Measurements from ENCODE around the gene FHIT. TPM values are rescaled to one million over a fixed set of nuclear protein-coding genes. Genes with fewer than 3 reads are reported as not detected.

FHIT gene
- total RNA-seq, 2 donors from 2014 or later = 8.7 to 12.7 TPM

- ATAC-seq = no peak
- intact Hi-C loops (cut with DNase I) = no loop called here
- DNase-seq = no peak
Observed at GRCh38 chr3:61180206-61180605, 71.0 kb downstream of the FHIT start.

GRCh38 chr3:61178167-61178566 is 73.1 kb downstream of the FHIT start:
- no peak for DNase-seq
- ATAC-seq = no peak
- intact Hi-C loops (cut with DNase I) = no loop called here

GRCh38 chr3:61177450-61177849 is 73.8 kb downstream of the FHIT start:
- intact Hi-C loops (cut with DNase I) = no loop called here
- ATAC-seq = no peak
- no peak for DNase-seq

- ATAC-seq (peak in 1 of 2 donors; percentile 57), DNase-seq (no peak)
- intact Hi-C loops (cut with DNase I) = no loop called here
Observed at GRCh38 chr3:61173676-61174075, 77.6 kb downstream of the FHIT start.

GRCh38 chr3:61172684-61173083 is 78.6 kb downstream of the FHIT start:
- ATAC-seq (no peak), DNase-seq (no peak)
- intact Hi-C loops (cut with DNase I) = no loop called here

GRCh38 chr3:61172203-61172602 is 79.0 kb downstream of the FHIT start:
- no peak for DNase-seq
- intact Hi-C loops (cut with DNase I) = no loop called here
- ATAC-seq = no peak

- intact Hi-C loops (cut with DNase I) = no loop called here
- ATAC-seq = no peak
- DNase-seq = no peak
Observed at GRCh38 chr3:61169621-61170251, 81.5 kb downstream of the FHIT start.

GRCh38 chr3:61168286-61168685 is 83.0 kb downstream of the FHIT start:
- no peak for ATAC-seq
- intact Hi-C loops (cut with DNase I) = no loop called here
- DNase-seq = no peak

- DNase-seq (no peak), ATAC-seq (no peak)
- intact Hi-C loops (cut with DNase I) = no loop called here
Observed at GRCh38 chr3:61162965-61163364, 88.3 kb downstream of the FHIT start.

GRCh38 chr3:61158667-61159066 is 92.6 kb downstream of the FHIT start:
- intact Hi-C loops (cut with DNase I) = no loop called here
- no peak for DNase-seq
- no peak for ATAC-seq

GRCh38 chr3:61158216-61158615 is 93.0 kb downstream of the FHIT start:
- intact Hi-C loops (cut with DNase I) = no loop called here

GRCh38 chr3:61157414-61157813 is 93.8 kb downstream of the FHIT start:
- intact Hi-C loops (cut with DNase I) = no loop called here

More at GRCh38 chr3:61158216-61158615, 93.0 kb downstream of the FHIT start:
- DNase-seq (no peak), ATAC-seq (no peak)

GRCh38 chr3:61155701-61156292 is 95.5 kb downstream of the FHIT start:
- ATAC-seq = peak; percentile 59 to 82
- intact Hi-C loops (cut with DNase I) = no loop called here
- DNase-seq = no peak

More at GRCh38 chr3:61157414-61157813, 93.8 kb downstream of the FHIT start:
- ATAC-seq (no peak), DNase-seq (no peak)

- ATAC-seq = peak in 1 of 2 donors; percentile 39
- intact Hi-C loops (cut with DNase I) = no loop called here
- peak; percentile 24 for DNase-seq
Observed at GRCh38 chr3:61154457-61155198, 96.6 kb downstream of the FHIT start.

- intact Hi-C loops (cut with DNase I) = no loop called here
- ATAC-seq = no peak
- DNase-seq = no peak
Observed at GRCh38 chr3:61152071-61152470, 99.2 kb downstream of the FHIT start.

GRCh38 chr3:61149236-61149635 is 102.0 kb downstream of the FHIT start:
- ATAC-seq = no peak
- intact Hi-C loops (cut with DNase I) = no loop called here
- DNase-seq = no peak

- intact Hi-C loops (cut with DNase I) = no loop called here
- ATAC-seq = no peak
- no peak for DNase-seq
Observed at GRCh38 chr3:61146010-61146890, 105.0 kb downstream of the FHIT start.

GRCh38 chr3:61141697-61142096 is 109.6 kb downstream of the FHIT start:
- DNase-seq = no peak
- no peak for ATAC-seq
- intact Hi-C loops (cut with DNase I) = no loop called here

- DNase-seq = no peak
- intact Hi-C loops (cut with DNase I) = no loop called here
- no peak for ATAC-seq
Observed at GRCh38 chr3:61141227-61141626, 110.0 kb downstream of the FHIT start.

- intact Hi-C loops (cut with DNase I) = no loop called here
- no peak for DNase-seq
Observed at GRCh38 chr3:61139686-61140085, 111.6 kb downstream of the FHIT start.

More at GRCh38 chr3:61139686-61140085, 111.6 kb downstream of the FHIT start:
- no peak for ATAC-seq

Measured in left cardiac atrium (tissue), 4 donors.